Measurements from ENCODE around the gene AZU1.

The AZU1 gene

DNA sequence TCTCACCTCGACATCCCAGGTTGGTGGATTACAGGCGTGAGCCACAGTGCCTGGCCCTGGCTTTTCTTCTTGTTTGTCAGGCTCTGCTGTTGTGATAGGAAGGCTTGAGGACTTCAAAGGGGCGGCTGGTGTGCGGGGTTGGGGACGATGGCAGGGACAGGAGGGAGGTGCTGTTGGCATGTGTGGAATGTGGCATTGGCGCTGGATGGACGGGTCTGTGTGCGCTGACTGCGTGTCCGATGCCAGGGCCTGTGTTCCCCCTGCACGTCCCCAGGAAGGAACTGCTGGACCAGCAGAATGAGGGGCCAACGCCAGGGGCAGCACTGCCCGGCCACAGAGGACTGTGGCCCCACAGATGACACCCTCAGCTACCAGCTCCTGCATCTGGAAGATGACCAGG, 43.1 kb upstream of the AZU1 start:
- peak overlapping the region; percentile 29 for H3K4me3 ChIP-seq (ENCODE audit: low read length)
- TF ChIP-seq, protein P1, sequence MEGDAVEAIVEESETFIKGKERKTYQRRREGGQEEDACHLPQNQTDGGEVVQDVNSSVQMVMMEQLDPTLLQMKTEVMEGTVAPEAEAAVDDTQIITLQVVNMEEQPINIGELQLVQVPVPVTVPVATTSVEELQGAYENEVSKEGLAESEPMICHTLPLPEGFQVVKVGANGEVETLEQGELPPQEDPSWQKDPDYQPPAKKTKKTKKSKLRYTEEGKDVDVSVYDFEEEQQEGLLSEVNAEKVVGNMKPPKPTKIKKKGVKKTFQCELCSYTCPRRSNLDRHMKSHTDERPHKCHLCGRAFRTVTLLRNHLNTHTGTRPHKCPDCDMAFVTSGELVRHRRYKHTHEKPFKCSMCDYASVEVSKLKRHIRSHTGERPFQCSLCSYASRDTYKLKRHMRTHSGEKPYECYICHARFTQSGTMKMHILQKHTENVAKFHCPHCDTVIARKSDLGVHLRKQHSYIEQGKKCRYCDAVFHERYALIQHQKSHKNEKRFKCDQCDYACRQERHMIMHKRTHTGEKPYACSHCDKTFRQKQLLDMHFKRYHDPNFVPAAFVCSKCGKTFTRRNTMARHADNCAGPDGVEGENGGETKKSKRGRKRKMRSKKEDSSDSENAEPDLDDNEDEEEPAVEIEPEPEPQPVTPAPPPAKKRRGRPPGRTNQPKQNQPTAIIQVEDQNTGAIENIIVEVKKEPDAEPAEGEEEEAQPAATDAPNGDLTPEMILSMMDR (conservative IDR thresholded peaks at IDR 0.05; ENCODE audit: low read depth, low read length), result peak; percentile 17
- DNase-seq (ENCODE audit: low read depth), result no peak

- DNase-seq (ENCODE audit: low read depth), result no peak
- TF ChIP-seq, protein P1 (conservative IDR thresholded peaks at IDR 0.05; ENCODE audit: low read depth, low read length), result no peak
- H3K4me3 ChIP-seq (ENCODE audit: low read length), result no peak overlapping the region
Measured at GRCh38 chr19:787536-787935, 40.1 kb upstream of the AZU1 start.

GRCh38 chr19:788686-788982, 39.0 kb upstream of the AZU1 start:
- no peak for DNase-seq (ENCODE audit: low read depth)
- H3K4me3 ChIP-seq (ENCODE audit: low read length), result no peak overlapping the region
- TF ChIP-seq, protein P1 (conservative IDR thresholded peaks at IDR 0.05; ENCODE audit: low read depth, low read length), result no peak

GRCh38 chr19:788983-789700, 38.5 kb upstream of the AZU1 start:
- H3K4me3 ChIP-seq (ENCODE audit: low read length), result no peak overlapping the region
- TF ChIP-seq, protein P1 (conservative IDR thresholded peaks at IDR 0.05; ENCODE audit: low read depth, low read length), result no peak
- no peak for DNase-seq (ENCODE audit: low read depth)

- no peak for DNase-seq (ENCODE audit: low read depth)
- TF ChIP-seq, protein P1 (conservative IDR thresholded peaks at IDR 0.05; ENCODE audit: low read depth, low read length), result no peak
- no peak overlapping the region for H3K4me3 ChIP-seq (ENCODE audit: low read length)
Measured at GRCh38 chr19:789701-790060, 38.0 kb upstream of the AZU1 start.

GRCh38 chr19:791007-791566, 36.5 kb upstream of the AZU1 start:
- DNase-seq (ENCODE audit: low read depth), result no peak
- H3K4me3 ChIP-seq (ENCODE audit: low read length), result no peak overlapping the region
- TF ChIP-seq, protein P1 (conservative IDR thresholded peaks at IDR 0.05; ENCODE audit: low read depth, low read length), result no peak

- TF ChIP-seq, protein P1 (conservative IDR thresholded peaks at IDR 0.05; ENCODE audit: low read depth, low read length), result no peak
- DNase-seq (ENCODE audit: low read depth), result no peak
Measured at GRCh38 chr19:791567-792305, 35.9 kb upstream of the AZU1 start.

More at GRCh38 chr19:791567-792305, 35.9 kb upstream of the AZU1 start:
- no peak overlapping the region for H3K4me3 ChIP-seq (ENCODE audit: low read length)
